Muscle layer of colon (tissue), 2 donors: ENCODE data around the gene DGUOK.

Experiments
- H3K27ac ChIP-seq: one replicate; pipeline ENCODE4 v1.7.0; 2013; ENCODE audit warnings: low read depth, mild to moderate bottlenecking, low read length, moderate library complexity
- H3K27me3 ChIP-seq, 2 donors: one replicate each; pipeline ENCODE4 v1.7.0; 2013; ENCODE audit warnings: low read length in 2 of 2, mild to moderate bottlenecking in 2 of 2; ENCODE audit not compliant: insufficient read depth in 2 of 2, control insufficient read depth in 1 of 2
- H3K36me3 ChIP-seq: one replicate; pipeline ENCODE4 v1.7.0; 2013; ENCODE audit warnings: mild to moderate bottlenecking, low read length; ENCODE audit not compliant: insufficient read depth
- H3K4me1 ChIP-seq: one replicate; pipeline ENCODE4 v1.7.0; 2013; ENCODE audit warnings: mild to moderate bottlenecking, low read length; ENCODE audit not compliant: insufficient read depth
- H3K4me3 ChIP-seq, 2 donors: one replicate each; pipeline ENCODE4 v1.7.0; 2013; ENCODE audit warnings: low read length in 2 of 2, low read depth in 1 of 2, mild to moderate bottlenecking in 1 of 2, moderate library complexity in 1 of 2
- H3K9ac ChIP-seq: one replicate; pipeline ENCODE4 v1.7.0; 2013; ENCODE audit warnings: low read length
- H3K9me3 ChIP-seq: one replicate; pipeline ENCODE4 v1.7.0; 2013; ENCODE audit warnings: mild to moderate bottlenecking, low read length
- donor health status: abdominal sarcoma.
- donor health status: Adenocarcinoma of cecum.

The DGUOK gene

GRCh38 chr2:74006459-74006858 lies 79.8 kb downstream of the DGUOK start:
- Histone ChIP-seq H3K27me3 (no peaks in the 10 kb centered on the region), H3K9ac (no peak overlapping the region), H3K4me3 (no peak overlapping the region), H3K27ac (no peak overlapping the region), H3K36me3 (no peaks in the 10 kb centered on the region), H3K4me1 (peaks cover 27% of the 10 kb centered on the region), H3K9me3 (no peaks in the 10 kb centered on the region)

- Histone ChIP-seq H3K27me3 (no peaks in the 10 kb centered on the region), H3K4me1 (peaks cover 27% of the 10 kb centered on the region), H3K9ac (no peak overlapping the region), H3K9me3 (no peaks in the 10 kb centered on the region), H3K36me3 (no peaks in the 10 kb centered on the region), H3K4me3 (no peak overlapping the region), H3K27ac (no peak overlapping the region)
Measured at GRCh38 chr2:74007121-74007520, 80.4 kb downstream of the DGUOK start.

GRCh38 chr2:74007711-74008110 lies 81.0 kb downstream of the DGUOK start:
- Histone ChIP-seq H3K27me3 (no peaks in the 10 kb centered on the region), H3K27ac (no peak overlapping the region), H3K36me3 (no peaks in the 10 kb centered on the region), H3K9me3 (no peaks in the 10 kb centered on the region), H3K4me3 (no peak overlapping the region), H3K9ac (no peak overlapping the region), H3K4me1 (peaks cover 27% of the 10 kb centered on the region)
